Stimulated activated CD8-positive, alpha-beta memory T cell treated with anti-CD3 and anti-CD28 coated beads, Interleukin-4, amount 100 ng/mL, for 48 hours (primary cell): Measurements from ENCODE around the gene BLMH.
A peak's percentile ranks its signal among the peaks of the same experiment; 100 is the strongest.

Experiments used
- DNase-seq: peaks from one replicate; pipeline ENCODE4 v3.0.0-alpha.2; 2020

The BLMH gene

GRCh38 chr17:30304778-30305177 lies 13.0 kb upstream of the BLMH start:
- no peak for DNase-seq

GRCh38 chr17:30302241-30302640 lies 10.5 kb upstream of the BLMH start:
- no peak for DNase-seq

- no peak for DNase-seq
These were observed 9.1 kb upstream of the BLMH start for GRCh38 chr17:30300818-30301217.

GRCh38 chr17:30299000-30299399 lies 7.3 kb upstream of the BLMH start:
- no peak for DNase-seq

GRCh38 chr17:30297715-30298114 lies 6.0 kb upstream of the BLMH start:
- no peak for DNase-seq

- DNase-seq, result no peak
These were observed 4.8 kb upstream of the BLMH start for GRCh38 chr17:30296499-30297080.

- DNase-seq, result no peak
These were observed 628 bp upstream of the BLMH start for GRCh38 chr17:30292286-30292858.

- peak; percentile 70 for DNase-seq
These were observed 825 bp downstream of the BLMH start for GRCh38 chr17:30290696-30291542.

GRCh38 chr17:30290077-30290476 lies 1.7 kb downstream of the BLMH start:
- no peak for DNase-seq

GRCh38 chr17:30279156-30279555 lies 12.6 kb downstream of the BLMH start:
- DNase-seq, result no peak

- no peak for DNase-seq
These were observed 13.7 kb downstream of the BLMH start for GRCh38 chr17:30278032-30278431.

- no peak for DNase-seq
These were observed 15.8 kb downstream of the BLMH start for GRCh38 chr17:30275911-30276310.

- DNase-seq, result no peak
These were observed 16.9 kb downstream of the BLMH start for GRCh38 chr17:30274887-30275286.

GRCh38 chr17:30273373-30273772 lies 18.4 kb downstream of the BLMH start:
- no peak for DNase-seq

- DNase-seq, result no peak
These were observed 20.6 kb downstream of the BLMH start for GRCh38 chr17:30271102-30271501.

- DNase-seq, result no peak
These were observed 24.1 kb downstream of the BLMH start for GRCh38 chr17:30267625-30268024.

GRCh38 chr17:30263552-30264333 lies 28.0 kb downstream of the BLMH start:
- no peak for DNase-seq

- DNase-seq, result no peak
These were observed 34.8 kb downstream of the BLMH start for GRCh38 chr17:30256756-30257506.

GRCh38 chr17:30254150-30254549 lies 37.6 kb downstream of the BLMH start:
- no peak for DNase-seq

- DNase-seq, result no peak
These were observed 38.4 kb downstream of the BLMH start for GRCh38 chr17:30253312-30253711.

GRCh38 chr17:30251931-30252330 lies 39.8 kb downstream of the BLMH start:
- DNase-seq, result no peak

GRCh38 chr17:30249460-30249859 lies 42.3 kb downstream of the BLMH start:
- DNase-seq, result no peak

GRCh38 chr17:30248786-30249185 lies 43.0 kb downstream of the BLMH start:
- no peak for DNase-seq
